Esophagus squamous epithelium (tissue), 5 donors: Measurements from ENCODE around the gene DCUN1D4. TPM values are rescaled to one million over a fixed set of nuclear protein-coding genes. Genes with fewer than 3 reads are reported as not detected.
"Not testable (repeated sequence)": the region's sequence is repeated elsewhere in the genome, so short reads cannot be mapped to it uniquely, and the experiment has no call there.

Source experiments
- DNase-seq: peaks from one replicate; lab custom pipeline; 2025; lab: John Stamatoyannopoulos, UW
- H3K27ac ChIP-seq, 4 donors: fragments of 200-600 bp; sonication (generic); one replicate each; pipeline ENCODE4 v1.5.1; 2016 to 2019; ENCODE audit warnings: mild to moderate bottlenecking in 1 of 4
- H3K27me3 ChIP-seq, 4 donors: fragments of 200-600 bp; sonication (generic); 1 replicate in 3 of 4; 2 replicates in 1 of 4; pipeline versions ENCODE4 v1.5.1 to v1.6.0; 2017 to 2021; ENCODE audit warnings: antibody characterized with exemption in 1 of 4
- H3K36me3 ChIP-seq, 3 donors: fragments of 200-600 bp; sonication (generic); one replicate each; pipeline ENCODE4 v1.5.1; 2016 to 2019
- H3K4me1 ChIP-seq, 3 donors: fragments of 200-600 bp; sonication (generic); one replicate each; pipeline ENCODE4 v1.5.1; 2017 to 2019
- H3K4me3 ChIP-seq, 4 donors: fragments of 200-600 bp; sonication (generic); 1 replicate in 3 of 4; 2 replicates in 1 of 4; pipeline ENCODE4 v1.5.1; 2016 to 2019; ENCODE audit warnings: mild to moderate bottlenecking in 2 of 4, moderate library complexity in 1 of 4
- H3K9me3 ChIP-seq, 3 donors: fragments of 200-600 bp; sonication (generic); one replicate each; pipeline ENCODE4 v1.5.1; 2016 to 2019
- POLR2A ChIP-seq, 4 donors: fragments of 450-650 bp; IDR thresholded peaks; one replicate each; pipeline ENCODE4 v1.6.1; 2017; ENCODE audit warnings: antibody characterized with exemption in 4 of 4, mild to moderate bottlenecking in 4 of 4, moderate library complexity in 3 of 4
- WGBS, 2 donors: methylation state at CpG; one replicate each; pipeline ENCODE4 v1.1.5; 2018; 5-methylcytosine and 5-hydroxymethylcytosine counted together
- intact Hi-C: fragments of 100-400 bp; cut with DNase I; formaldehyde crosslinking; loops from one replicate; pipeline ENCODE4 v1.15.0; 2022
- total RNA-seq, 4 donors: library from RNA; depleted of rRNA; stranded (reverse); fragments of >200 nt; gene quantifications; one replicate each; pipeline ENCODE4 v1.1.0, GENCODE V29; 2016
- TF ChIP-seq, protein P1 (sequence below), 6 experiments: fragments of 450-650 bp in 4 of 6; fragments of 200-600 bp in 2 of 6; sonication (generic) in 2 of 6; IDR thresholded peaks; one replicate each; pipeline ENCODE4 v1.5.1; 2016 to 2019; ENCODE audit warnings: antibody characterized with exemption in 6 of 6, mild to moderate bottlenecking in 4 of 6, moderate library complexity in 4 of 6
- donor health status: DM: yes; HTN: yes; CAD: no.

Gene DCUN1D4
- total RNA-seq, 4 donors from 2014 or later, result 13.0 to 33.0 (median 16.7) TPM

DNA sequence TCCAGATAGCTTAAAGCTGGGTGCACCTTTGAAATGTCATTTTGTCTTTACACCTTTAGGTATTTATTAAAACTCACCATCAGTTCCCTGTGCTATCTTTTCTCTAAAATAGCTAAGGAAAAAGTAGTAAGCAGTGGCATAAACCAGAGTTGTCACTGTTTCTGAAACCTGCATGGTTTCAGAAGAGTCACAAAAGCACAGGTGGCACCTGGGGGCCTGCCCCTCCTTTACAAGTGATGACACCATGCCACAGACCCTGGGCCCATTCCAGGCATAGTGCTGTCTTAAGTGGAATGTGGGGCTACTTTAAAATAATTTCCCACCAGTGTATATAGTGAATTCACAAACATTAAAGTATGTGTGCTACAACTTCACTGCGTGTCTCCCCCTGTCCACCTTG, 47.8 kb downstream of the DCUN1D4 start:
- Histone ChIP-seq H3K27ac (no peak overlapping the region), H3K27me3 (no peaks in the 10 kb centered on the region), H3K9me3 (no peaks in the 10 kb centered on the region), H3K4me1 (peaks cover 0 to 6% (median 0%) of the 10 kb centered on the region in 3 donors), H3K4me3 (no peak overlapping the region), H3K36me3 (peaks cover 0 to 73% (median 6%) of the 10 kb centered on the region in 3 donors)
- TF ChIP-seq, protein P1, sequence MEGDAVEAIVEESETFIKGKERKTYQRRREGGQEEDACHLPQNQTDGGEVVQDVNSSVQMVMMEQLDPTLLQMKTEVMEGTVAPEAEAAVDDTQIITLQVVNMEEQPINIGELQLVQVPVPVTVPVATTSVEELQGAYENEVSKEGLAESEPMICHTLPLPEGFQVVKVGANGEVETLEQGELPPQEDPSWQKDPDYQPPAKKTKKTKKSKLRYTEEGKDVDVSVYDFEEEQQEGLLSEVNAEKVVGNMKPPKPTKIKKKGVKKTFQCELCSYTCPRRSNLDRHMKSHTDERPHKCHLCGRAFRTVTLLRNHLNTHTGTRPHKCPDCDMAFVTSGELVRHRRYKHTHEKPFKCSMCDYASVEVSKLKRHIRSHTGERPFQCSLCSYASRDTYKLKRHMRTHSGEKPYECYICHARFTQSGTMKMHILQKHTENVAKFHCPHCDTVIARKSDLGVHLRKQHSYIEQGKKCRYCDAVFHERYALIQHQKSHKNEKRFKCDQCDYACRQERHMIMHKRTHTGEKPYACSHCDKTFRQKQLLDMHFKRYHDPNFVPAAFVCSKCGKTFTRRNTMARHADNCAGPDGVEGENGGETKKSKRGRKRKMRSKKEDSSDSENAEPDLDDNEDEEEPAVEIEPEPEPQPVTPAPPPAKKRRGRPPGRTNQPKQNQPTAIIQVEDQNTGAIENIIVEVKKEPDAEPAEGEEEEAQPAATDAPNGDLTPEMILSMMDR (IDR thresholded peaks at IDR 0.05), result no peak
- TF ChIP-seq POLR2A (IDR thresholded peaks at IDR 0.05), result no peak
- DNase-seq, result no peak
- intact Hi-C loops, result no loop called here
- WGBS, 2 donors, result 100% methylated on average over 1 of the region's 1 CpG

DNA sequence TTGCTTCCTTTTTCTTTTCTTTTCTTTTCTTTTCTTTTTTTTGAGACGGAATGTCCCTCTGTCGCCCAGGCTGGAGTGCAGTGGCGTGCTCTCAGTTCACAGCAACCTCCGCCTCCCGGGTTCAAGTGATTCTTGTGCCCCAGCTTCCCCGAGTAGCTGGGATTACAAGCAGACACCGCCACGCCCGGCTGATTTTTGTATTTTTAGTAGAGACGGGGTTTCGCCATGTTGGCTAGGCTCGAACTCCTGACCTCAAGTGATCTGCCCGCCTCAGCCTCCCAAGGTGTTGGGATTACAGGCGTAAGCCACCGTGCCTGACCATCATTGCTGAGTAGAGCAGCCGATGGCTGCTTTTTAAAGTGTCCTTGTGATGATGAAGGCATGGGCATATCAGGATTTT, 50.4 kb downstream of the DCUN1D4 start:
- H3K9me3 ChIP-seq, H3K4me1 ChIP-seq, DNase-seq, H3K27me3 ChIP-seq, H3K27ac ChIP-seq, H3K4me3 ChIP-seq, intact Hi-C loops: not testable (repeated sequence)
- H3K36me3 ChIP-seq, result peaks cover 0 to 48% (median 0%) of the 10 kb centered on the region in 3 donors
- WGBS, 2 donors, result 91 to 93% methylated on average over 8 to 16 of the region's 16 CpGs

DNA sequence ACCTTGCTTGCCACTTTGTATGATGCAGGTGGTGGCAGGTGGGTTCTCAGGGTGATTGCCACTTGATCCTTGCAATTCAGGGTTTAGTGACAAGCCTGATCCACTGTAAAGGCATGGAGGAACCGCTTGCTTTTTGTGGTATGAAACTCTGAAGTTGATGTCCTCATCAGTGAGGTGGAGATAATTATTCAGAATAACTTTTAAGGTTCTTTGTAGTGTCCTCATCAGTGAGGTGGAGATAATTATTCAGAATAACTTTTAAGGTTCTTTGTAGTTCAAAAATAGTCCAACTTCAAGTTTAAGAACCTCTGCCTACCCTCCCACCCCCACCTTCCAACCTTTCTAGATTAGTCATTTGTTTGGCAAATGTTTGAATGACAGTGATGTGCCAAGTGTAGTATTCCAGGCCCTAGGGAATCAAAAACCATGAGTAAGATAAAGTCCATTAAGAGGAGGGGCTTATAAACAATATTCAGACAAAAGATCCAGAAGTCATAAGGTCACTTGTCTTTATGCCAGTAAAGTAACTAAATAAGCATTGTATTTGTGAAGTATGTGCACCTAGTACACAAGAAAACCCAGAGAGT, 51.2 kb downstream of the DCUN1D4 start:
- Histone ChIP-seq H3K9me3 (no peaks in the 10 kb centered on the region), H3K27me3 (no peaks in the 10 kb centered on the region), H3K27ac (no peak overlapping the region), H3K4me3 (no peak overlapping the region), H3K4me1 (peaks cover 0 to 10% (median 0%) of the 10 kb centered on the region in 3 donors), H3K36me3 (peaks cover 0 to 42% (median 0%) of the 10 kb centered on the region in 3 donors)
- no peak for TF ChIP-seq POLR2A (IDR thresholded peaks at IDR 0.05)
- TF ChIP-seq, protein P1 (IDR thresholded peaks at IDR 0.05), result no peak
- 90 to 100% methylated on average over 1 of the region's 1 CpG for WGBS, 2 donors
- intact Hi-C loops, result no loop called here
- no peak for DNase-seq

DNA sequence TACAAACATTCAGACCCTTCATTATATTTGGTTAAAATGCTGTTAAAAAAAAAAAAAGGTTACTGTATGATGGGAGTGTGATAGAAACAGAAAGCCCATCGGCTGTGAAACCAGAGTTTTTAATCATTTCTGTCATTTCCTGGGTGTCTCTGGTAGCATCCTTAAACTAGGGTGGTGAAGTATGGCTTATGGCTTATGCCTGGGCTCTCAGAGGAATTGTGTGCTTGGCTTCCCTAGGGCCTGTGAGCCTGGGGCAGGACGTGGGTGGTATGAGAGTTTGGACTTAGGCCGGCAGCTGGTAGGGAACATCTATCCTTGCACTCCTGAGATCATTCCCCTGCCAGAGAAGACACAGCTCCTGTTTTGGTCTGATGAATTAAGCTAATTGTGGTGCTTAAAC, 52.2 kb downstream of the DCUN1D4 start:
- H3K4me1 ChIP-seq, result peaks cover 0 to 10% (median 0%) of the 10 kb centered on the region in 3 donors
- H3K4me3 ChIP-seq, result no peak overlapping the region
- no peak for DNase-seq
- peak overlapping the region in 1 of 4 donors; percentile 30 for H3K27ac ChIP-seq
- no peaks in the 10 kb centered on the region for H3K9me3 ChIP-seq
- H3K36me3 ChIP-seq, result peaks cover 0 to 41% (median 0%) of the 10 kb centered on the region in 3 donors
- H3K27me3 ChIP-seq, result no peaks in the 10 kb centered on the region
- 69% methylated on average over 3 of the region's 3 CpGs for WGBS, 2 donors
- intact Hi-C loops, result no loop called here
- TF ChIP-seq, protein P1 (IDR thresholded peaks at IDR 0.05), result no peak
- no peak for TF ChIP-seq POLR2A (IDR thresholded peaks at IDR 0.05)

DNA sequence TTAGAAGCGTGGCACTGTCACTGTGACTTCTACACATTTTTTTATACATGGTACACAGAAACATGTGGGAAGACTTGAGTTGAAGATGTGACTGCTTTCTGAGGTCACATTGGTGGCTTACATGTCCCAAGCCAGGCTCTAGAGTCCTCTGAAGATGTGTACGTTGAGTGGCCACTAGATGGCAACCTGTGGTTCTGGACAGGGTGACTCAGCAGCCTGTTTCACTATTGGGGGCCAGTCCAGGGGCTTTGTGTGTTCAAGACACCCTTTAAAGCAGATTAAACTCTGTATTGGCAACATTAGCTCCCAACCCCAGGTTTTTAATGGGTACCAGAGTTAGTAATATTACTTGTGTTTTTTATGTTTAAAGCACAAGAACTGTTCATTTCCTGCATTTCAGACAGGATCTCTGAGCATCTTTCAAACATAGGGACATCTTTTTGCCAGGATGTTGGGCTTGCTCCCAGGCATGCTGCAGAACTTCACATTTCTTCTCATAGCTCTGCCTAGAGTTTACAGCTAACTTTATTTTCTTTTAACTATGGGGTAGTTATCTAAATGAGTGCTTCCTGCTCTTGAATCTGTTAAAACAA, 53.0 kb downstream of the DCUN1D4 start:
- no peak for DNase-seq
- WGBS, 2 donors, result 27 to 38% methylated on average over 2 of the region's 2 CpGs
- TF ChIP-seq, protein P1 (IDR thresholded peaks at IDR 0.05), result peak in 5 of 6 experiments; percentile 52 to 71 (median 57)
- no peak for TF ChIP-seq POLR2A (IDR thresholded peaks at IDR 0.05)
- Histone ChIP-seq H3K4me3 (no peak overlapping the region), H3K4me1 (peaks cover 0 to 10% (median 0%) of the 10 kb centered on the region in 3 donors), H3K9me3 (no peaks in the 10 kb centered on the region), H3K27me3 (no peaks in the 10 kb centered on the region), H3K36me3 (peaks cover 0 to 41% (median 2%) of the 10 kb centered on the region in 3 donors), H3K27ac (peak overlapping the region in 2 of 4 donors; percentile 23 to 30)
- intact Hi-C loops, result no loop called here
